ENCODE data around the gene FAM50A.

GRCh38 chrX:154468217-154468616 lies 24.3 kb downstream of the FAM50A start:
- no peak for TF ChIP-seq CTCF (conservative IDR thresholded peaks at IDR 0.05)
- no peak for TF ChIP-seq ZFX (IDR thresholded peaks at IDR 0.05)
